A673 (cell line): ENCODE data around the gene PLEKHH1.

ENCODE experiments used
- EZH2 ChIP-seq: fragments of 200-600 bp; sonication (generic); IDR thresholded peaks from 2 replicates; pipeline ENCODE4 v1.6.1; 2017; ENCODE audit warnings: borderline replicate concordance, low read depth, mild to moderate bottlenecking, mixed read lengths, antibody characterized with exemption, low read length; ENCODE audit not compliant: poor library complexity, severe bottlenecking
- TF ChIP-seq, protein P1 (sequence below): fragments of 300-800, 200-600 bp; sonication (generic); conservative IDR thresholded peaks from 2 replicates; pipeline ENCODE4 v1.5.1; 2017; ENCODE audit warnings: low read depth, mild to moderate bottlenecking, antibody characterized with exemption, low read length, moderate library complexity, mixed read lengths

DNA sequence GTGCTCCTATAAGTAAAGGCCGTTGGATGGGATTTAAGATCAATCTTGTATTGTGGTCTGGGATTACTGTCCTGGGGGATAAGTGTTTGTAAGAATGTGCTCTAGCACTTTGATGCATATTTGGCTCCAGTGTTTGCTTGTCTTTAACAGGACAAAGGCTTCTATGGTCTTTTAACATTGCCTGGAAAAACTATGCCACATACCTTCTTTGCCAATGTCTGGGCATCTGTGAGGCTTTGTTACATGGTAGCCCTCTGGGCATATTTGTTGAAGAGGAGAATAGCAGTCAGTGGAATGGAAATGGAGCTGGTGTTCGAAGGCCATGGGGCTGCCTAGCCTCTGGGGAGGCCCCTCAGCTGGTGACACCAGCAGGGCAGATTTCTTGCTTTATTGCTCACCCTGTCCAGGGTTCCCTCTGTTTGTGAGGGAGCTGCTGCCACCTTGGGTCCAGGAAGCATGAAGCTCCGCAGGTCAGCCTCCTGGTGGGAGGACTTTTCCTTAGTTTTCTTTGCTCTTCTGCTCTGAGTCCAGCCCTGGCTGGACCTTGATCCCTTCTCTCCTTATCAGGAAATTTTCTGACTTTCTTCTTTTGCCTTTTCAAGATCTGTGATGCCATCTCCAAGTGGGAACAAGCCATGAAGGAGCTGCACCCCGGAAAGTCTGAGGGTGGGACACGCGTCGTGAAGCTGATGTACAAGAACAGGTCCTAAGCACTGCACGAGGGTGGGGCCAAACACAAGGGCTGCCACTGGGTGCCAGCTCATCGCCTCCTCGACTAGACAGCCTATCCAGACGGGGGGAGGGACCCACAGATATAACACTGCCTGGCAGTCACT is 47.5 kb downstream of the PLEKHH1 start:
- TF ChIP-seq, protein P1, sequence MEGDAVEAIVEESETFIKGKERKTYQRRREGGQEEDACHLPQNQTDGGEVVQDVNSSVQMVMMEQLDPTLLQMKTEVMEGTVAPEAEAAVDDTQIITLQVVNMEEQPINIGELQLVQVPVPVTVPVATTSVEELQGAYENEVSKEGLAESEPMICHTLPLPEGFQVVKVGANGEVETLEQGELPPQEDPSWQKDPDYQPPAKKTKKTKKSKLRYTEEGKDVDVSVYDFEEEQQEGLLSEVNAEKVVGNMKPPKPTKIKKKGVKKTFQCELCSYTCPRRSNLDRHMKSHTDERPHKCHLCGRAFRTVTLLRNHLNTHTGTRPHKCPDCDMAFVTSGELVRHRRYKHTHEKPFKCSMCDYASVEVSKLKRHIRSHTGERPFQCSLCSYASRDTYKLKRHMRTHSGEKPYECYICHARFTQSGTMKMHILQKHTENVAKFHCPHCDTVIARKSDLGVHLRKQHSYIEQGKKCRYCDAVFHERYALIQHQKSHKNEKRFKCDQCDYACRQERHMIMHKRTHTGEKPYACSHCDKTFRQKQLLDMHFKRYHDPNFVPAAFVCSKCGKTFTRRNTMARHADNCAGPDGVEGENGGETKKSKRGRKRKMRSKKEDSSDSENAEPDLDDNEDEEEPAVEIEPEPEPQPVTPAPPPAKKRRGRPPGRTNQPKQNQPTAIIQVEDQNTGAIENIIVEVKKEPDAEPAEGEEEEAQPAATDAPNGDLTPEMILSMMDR = no peak
- no peak for TF ChIP-seq EZH2
